Breast epithelium (tissue), 3 donors: ENCODE measurements around the gene CACNA2D3.

Experiments
- POLR2A ChIP-seq: fragments of 450-650 bp; IDR thresholded peaks from one replicate; pipeline ENCODE4 v1.6.1; 2016; ENCODE audit warnings: antibody characterized with exemption, mild to moderate bottlenecking, moderate library complexity
- TF ChIP-seq, protein P1 (sequence below), 3 donors: fragments of 450-650 bp; IDR thresholded peaks; one replicate each; pipeline ENCODE4 v1.5.1; 2016 to 2017; ENCODE audit warnings: antibody characterized with exemption in 3 of 3, mild to moderate bottlenecking in 3 of 3, moderate library complexity in 3 of 3

DNA sequence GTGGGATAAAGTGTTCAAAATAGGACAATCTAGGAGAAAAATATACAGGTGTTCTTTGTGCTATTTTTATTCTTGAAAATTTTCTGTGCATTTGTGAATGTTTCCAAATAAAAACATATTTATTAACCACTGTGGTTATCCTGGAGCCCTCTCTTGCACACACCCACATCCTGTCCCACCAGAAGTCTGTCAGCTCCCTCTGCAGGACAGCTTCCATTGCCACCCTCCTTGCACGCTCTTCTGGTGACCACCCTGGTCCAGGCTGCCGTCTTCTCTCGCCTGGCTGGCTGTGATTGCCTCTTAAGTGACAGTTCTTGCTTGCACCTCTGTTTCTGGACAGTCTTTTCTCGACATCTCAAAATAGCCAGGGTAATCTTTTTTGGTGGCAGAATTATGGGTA is 411.5 kb downstream of the CACNA2D3 start:
- TF ChIP-seq, protein P1, sequence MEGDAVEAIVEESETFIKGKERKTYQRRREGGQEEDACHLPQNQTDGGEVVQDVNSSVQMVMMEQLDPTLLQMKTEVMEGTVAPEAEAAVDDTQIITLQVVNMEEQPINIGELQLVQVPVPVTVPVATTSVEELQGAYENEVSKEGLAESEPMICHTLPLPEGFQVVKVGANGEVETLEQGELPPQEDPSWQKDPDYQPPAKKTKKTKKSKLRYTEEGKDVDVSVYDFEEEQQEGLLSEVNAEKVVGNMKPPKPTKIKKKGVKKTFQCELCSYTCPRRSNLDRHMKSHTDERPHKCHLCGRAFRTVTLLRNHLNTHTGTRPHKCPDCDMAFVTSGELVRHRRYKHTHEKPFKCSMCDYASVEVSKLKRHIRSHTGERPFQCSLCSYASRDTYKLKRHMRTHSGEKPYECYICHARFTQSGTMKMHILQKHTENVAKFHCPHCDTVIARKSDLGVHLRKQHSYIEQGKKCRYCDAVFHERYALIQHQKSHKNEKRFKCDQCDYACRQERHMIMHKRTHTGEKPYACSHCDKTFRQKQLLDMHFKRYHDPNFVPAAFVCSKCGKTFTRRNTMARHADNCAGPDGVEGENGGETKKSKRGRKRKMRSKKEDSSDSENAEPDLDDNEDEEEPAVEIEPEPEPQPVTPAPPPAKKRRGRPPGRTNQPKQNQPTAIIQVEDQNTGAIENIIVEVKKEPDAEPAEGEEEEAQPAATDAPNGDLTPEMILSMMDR (IDR thresholded peaks at IDR 0.05): no peak
- TF ChIP-seq POLR2A: no peak
